GM08714 (cell line): ENCODE data around the gene P3H1.

Experiments
- H3K4me3 ChIP-seq: fragments of 200-500 bp; sonication (Bioruptor generic); 2 replicates; pipeline ENCODE4 v1.5.1; 2014; ENCODE audit warnings: mild to moderate bottlenecking, low read length, inconsistent platforms
- ZNF274 ChIP-seq: IDR thresholded peaks from 2 replicates; pipeline ENCODE4 v1.6.1; 2012; ENCODE audit warnings: mild to moderate bottlenecking, low read depth, low read length

Gene P3H1

DNA sequence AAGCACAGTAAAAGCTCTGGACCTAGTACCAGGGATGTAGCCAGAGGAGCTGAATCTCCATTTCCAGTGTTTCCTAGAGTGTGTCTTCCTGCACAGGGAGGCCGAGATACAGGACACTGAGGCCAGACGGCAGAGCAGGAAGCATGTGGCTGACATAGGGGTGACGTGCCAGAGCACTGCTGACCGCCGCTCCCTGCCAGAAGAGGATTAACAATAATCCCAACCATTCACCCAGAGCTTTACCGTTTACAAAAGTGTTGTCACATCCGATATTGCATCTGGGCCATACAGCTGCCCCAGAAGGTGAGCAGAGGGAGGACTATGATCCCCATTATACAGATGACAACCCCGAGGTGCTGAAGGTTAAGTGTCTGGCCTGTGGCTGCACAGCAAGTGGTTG lies 21.0 kb downstream of the P3H1 start:
- H3K4me3 ChIP-seq, result no peak overlapping the region
- no peak for TF ChIP-seq ZNF274

DNA sequence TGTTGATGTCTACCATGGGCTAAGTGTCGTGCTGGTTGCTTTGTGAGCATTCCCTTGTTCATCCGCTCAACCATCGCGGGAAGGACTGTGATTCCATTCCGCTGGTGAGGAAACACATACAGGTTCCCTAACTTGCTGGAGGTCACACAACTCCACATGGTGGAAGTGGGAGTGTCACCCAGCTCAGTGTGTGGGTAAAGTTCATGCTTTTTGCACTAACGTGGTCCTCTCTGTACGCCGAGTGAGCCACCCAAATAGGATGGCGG lies 22.7 kb downstream of the P3H1 start:
- no peak overlapping the region for H3K4me3 ChIP-seq
- TF ChIP-seq ZNF274, result no peak

DNA sequence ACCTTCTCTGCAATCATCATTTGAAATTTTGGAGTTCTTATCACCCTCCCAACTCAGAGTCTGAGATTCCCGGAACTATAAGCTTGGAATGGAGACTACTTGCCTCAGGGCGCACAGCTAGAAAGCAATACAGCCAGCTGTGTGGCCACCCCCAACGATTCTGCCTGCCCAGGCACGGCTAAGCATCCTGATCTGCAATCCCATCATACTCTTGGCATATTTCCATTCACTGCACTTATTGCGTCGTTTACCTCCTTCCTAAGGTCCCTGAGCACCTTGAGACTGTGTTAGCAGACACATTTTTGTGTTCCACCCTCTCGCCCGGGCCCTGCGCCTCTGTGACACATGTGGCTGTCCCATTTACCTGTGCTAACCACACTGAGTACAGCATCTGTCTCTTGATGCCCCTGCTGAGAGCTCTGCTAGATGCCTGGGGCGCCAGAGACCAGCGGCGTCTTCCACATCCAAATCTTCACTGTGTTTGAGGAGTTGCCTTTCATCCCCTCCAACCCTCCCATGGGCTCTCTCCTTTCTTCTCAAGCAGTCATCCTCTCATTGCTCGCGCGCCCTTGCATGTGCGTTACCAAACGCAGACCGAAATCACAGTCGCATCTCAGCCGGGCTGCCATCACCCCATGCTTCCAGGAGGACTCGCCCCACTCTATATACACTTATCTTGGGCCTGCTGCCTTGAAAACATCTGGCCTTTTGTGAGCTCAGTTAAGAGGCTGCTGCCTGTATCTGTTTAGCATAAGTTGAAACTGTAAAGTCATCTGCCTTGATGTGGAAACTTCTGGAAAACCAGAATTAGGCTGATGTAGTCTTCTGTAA lies 23.3 kb downstream of the P3H1 start:
- H3K4me3 ChIP-seq, result no peak overlapping the region
- TF ChIP-seq ZNF274, result no peak

- H3K4me3 ChIP-seq, result no peak overlapping the region
- TF ChIP-seq ZNF274, result no peak
These were observed 24.1 kb downstream of the P3H1 start for GRCh38 chr1:42742617-42743316.

DNA sequence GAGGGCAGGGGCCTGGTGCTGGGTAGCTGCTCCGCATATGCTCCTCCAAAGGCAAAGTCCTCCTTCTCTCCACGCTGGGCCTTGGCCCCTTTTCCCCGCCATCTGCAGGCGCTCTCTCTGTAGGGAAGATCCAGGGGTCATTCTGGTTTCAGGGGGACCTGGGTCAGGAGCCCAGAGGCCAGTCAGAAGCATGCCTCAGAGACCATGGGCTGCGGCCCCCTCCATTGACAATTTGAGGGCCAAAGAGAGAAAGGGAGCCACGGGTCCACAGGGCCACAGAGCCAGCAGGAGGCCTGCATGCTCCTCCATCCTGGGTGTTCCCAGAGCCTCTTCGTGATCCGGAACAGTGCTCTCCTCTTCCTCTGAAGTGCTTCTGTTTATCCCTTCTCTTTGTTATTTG lies 24.7 kb downstream of the P3H1 start:
- no peak for TF ChIP-seq ZNF274
- no peak overlapping the region for H3K4me3 ChIP-seq

GRCh38 chr1:42741706-42742105 lies 25.1 kb downstream of the P3H1 start:
- H3K4me3 ChIP-seq, result no peak overlapping the region
- TF ChIP-seq ZNF274, result no peak

DNA sequence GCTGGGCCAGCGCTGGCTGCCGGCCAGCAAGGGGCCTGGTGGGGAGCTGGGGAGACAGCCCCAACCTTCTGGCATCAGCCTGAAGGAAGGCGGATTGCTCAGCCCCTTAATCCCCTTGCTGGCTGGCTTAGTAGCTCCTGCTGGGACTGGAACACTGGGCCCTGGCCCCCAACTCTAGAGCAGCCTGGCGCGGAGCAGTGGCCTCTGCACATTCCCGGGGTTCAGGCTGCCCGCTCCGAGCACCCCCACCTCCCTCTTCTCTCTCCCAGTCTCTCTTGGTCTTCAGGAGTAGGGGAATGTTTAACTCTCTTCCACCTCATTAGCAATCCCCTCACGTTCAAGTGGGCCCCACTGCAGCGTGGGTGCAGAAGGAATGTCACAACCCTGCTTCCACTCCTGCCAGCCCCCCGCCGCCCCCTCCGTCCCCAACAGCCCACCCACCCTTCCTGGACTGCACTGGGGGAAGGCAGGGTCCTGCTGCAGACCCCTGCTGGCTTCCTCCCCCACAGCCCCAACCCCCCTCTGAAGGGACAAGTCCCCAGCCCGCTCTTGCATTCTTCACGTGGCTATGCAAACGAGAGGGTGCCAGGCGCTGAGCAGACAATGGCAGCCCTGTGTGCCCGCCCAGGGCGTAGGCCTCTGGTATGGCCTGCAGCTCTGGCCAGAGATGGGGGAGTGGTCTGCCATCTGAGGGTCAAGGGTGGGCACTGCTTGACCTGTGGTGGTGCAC lies 25.8 kb downstream of the P3H1 start:
- no peak for TF ChIP-seq ZNF274
- no peak overlapping the region for H3K4me3 ChIP-seq

- TF ChIP-seq ZNF274, result no peak
- no peak within 1 kb of the TSS for H3K4me3 ChIP-seq
These were observed 26.8 kb downstream of the P3H1 start, which contains the start of gene CLDN19 for GRCh38 chr1:42739753-42740700. Gene CLDN19 (minus strand): TSS chr1:42740236. CDS start chr1:42740063, 173 bp downstream.

- H3K4me3 ChIP-seq, result no peak overlapping the region
- no peak for TF ChIP-seq ZNF274
These were observed 28.1 kb downstream of the P3H1 start for GRCh38 chr1:42738678-42739226.

GRCh38 chr1:42737986-42738677 lies 28.7 kb downstream of the P3H1 start:
- H3K4me3 ChIP-seq, result no peak overlapping the region
- no peak for TF ChIP-seq ZNF274

- no peak overlapping the region for H3K4me3 ChIP-seq
- no peak for TF ChIP-seq ZNF274
These were observed 29.6 kb downstream of the P3H1 start for GRCh38 chr1:42737257-42737656.

- no peak overlapping the region for H3K4me3 ChIP-seq
- TF ChIP-seq ZNF274, result no peak
These were observed 30.1 kb downstream of the P3H1 start for GRCh38 chr1:42736571-42737200.
